Liver (tissue), 9 donors: ENCODE results near the gene ATG10. TPM values are rescaled to one million over a fixed set of nuclear protein-coding genes. Genes with fewer than 3 reads are reported as not detected.
A peak's percentile ranks its signal among the peaks of the same experiment; 100 is the strongest.

Experiments used
- DNase-seq: peaks from one replicate; pipeline ENCODE4 v3.0.0-alpha.2; 2017; ENCODE audit warnings: low spot score
- H3K27ac ChIP-seq, 2 donors: one replicate each; pipeline ENCODE4 v1.7.0; 2013; ENCODE audit warnings: inconsistent platforms in 2 of 2, low read length in 2 of 2, control low read depth in 1 of 2, low read depth in 1 of 2, mild to moderate bottlenecking in 1 of 2
- H3K27me3 ChIP-seq, 4 donors: one replicate each; pipeline versions ENCODE4 v1.6.1 to v1.7.0; 2013; ENCODE audit warnings: low read length in 3 of 4, inconsistent platforms in 1 of 4, mild to moderate bottlenecking in 1 of 4, moderate library complexity in 1 of 4; ENCODE audit not compliant: control insufficient read depth in 4 of 4, insufficient read depth in 4 of 4
- H3K36me3 ChIP-seq, 4 donors: one replicate each; pipeline versions ENCODE4 v1.6.1 to v1.7.0; 2013; ENCODE audit warnings: low read length in 3 of 4, mild to moderate bottlenecking in 3 of 4, low read depth in 1 of 4, moderate library complexity in 1 of 4; ENCODE audit not compliant: control insufficient read depth in 4 of 4, insufficient read depth in 3 of 4
- H3K4me1 ChIP-seq, 4 donors: one replicate each; pipeline versions ENCODE4 v1.6.1 to v1.7.0; 2013; ENCODE audit warnings: low read length in 3 of 4, mild to moderate bottlenecking in 3 of 4, moderate library complexity in 1 of 4; ENCODE audit not compliant: control insufficient read depth in 4 of 4, insufficient read depth in 4 of 4
- H3K4me3 ChIP-seq, 3 donors: one replicate each; pipeline versions ENCODE4 v1.6.1 to v1.7.0; 2013; ENCODE audit warnings: low read length in 3 of 3, control low read depth in 1 of 3, low read depth in 1 of 3, mild to moderate bottlenecking in 1 of 3
- H3K9ac ChIP-seq, 2 donors: one replicate each; pipeline ENCODE4 v1.7.0; 2013; ENCODE audit warnings: low read length in 2 of 2, mild to moderate bottlenecking in 2 of 2, moderate library complexity in 2 of 2, control low read depth in 1 of 2, low read depth in 1 of 2
- H3K9me3 ChIP-seq, 4 donors: one replicate each; pipeline versions ENCODE4 v1.6.1 to v1.7.0; 2013; ENCODE audit warnings: low read length in 3 of 4; ENCODE audit not compliant: control insufficient read depth in 4 of 4
- ATF3 ChIP-seq: IDR thresholded peaks from 2 replicates; pipeline ENCODE4 v1.6.1; 2016; ENCODE audit warnings: antibody characterized with exemption
- CTCF ChIP-seq: fragments of 150-350 bp; IDR thresholded peaks from 2 replicates; pipeline ENCODE4 v1.5.1; 2017; ENCODE audit warnings: improper control_type of control experiment, low read depth, low read length; ENCODE audit not compliant: missing input control
- EGR1 ChIP-seq, 2 donors: IDR thresholded peaks; 2 replicates each; pipeline ENCODE4 v1.6.1; 2016 to 2018; ENCODE audit warnings: antibody characterized with exemption in 2 of 2, low read depth in 2 of 2
- FOXA1 ChIP-seq: IDR thresholded peaks from 2 replicates; pipeline ENCODE4 v1.6.1; 2016; ENCODE audit warnings: antibody characterized with exemption
- FOXA2 ChIP-seq: IDR thresholded peaks from 2 replicates; pipeline ENCODE4 v1.6.1; 2016; ENCODE audit warnings: antibody characterized with exemption
- HNF4A ChIP-seq, 2 donors: conservative IDR thresholded peaks; 2 replicates each; pipeline ENCODE4 v1.6.1; 2016; ENCODE audit warnings: antibody characterized with exemption in 2 of 2, mild to moderate bottlenecking in 2 of 2
- HNF4G ChIP-seq: IDR thresholded peaks from 2 replicates; pipeline ENCODE4 v1.6.1; 2016; ENCODE audit warnings: antibody characterized with exemption
- JUND ChIP-seq, 2 donors: IDR thresholded peaks; 2 replicates each; pipeline ENCODE4 v1.6.1; 2016; ENCODE audit warnings: antibody characterized with exemption in 2 of 2
- NR2F2 ChIP-seq: IDR thresholded peaks from 2 replicates; pipeline ENCODE4 v1.6.1; 2016; ENCODE audit warnings: antibody characterized with exemption
- RAD21 ChIP-seq, 2 donors: IDR thresholded peaks; 2 replicates each; pipeline ENCODE4 v1.6.1; 2016; ENCODE audit warnings: antibody characterized with exemption in 2 of 2, mild to moderate bottlenecking in 2 of 2
- REST ChIP-seq: IDR thresholded peaks from 2 replicates; pipeline ENCODE4 v1.6.1; 2016; ENCODE audit warnings: antibody characterized with exemption, mild to moderate bottlenecking
- RXRA ChIP-seq, 2 donors: IDR thresholded peaks; 2 replicates each; pipeline ENCODE4 v1.6.1; 2017 to 2018; ENCODE audit warnings: antibody characterized with exemption in 2 of 2, mild to moderate bottlenecking in 1 of 2
- SP1 ChIP-seq: IDR thresholded peaks from 2 replicates; pipeline ENCODE4 v1.6.1; 2018; ENCODE audit warnings: antibody characterized with exemption, mild to moderate bottlenecking
- ZBTB33 ChIP-seq: IDR thresholded peaks from 2 replicates; pipeline ENCODE4 v1.6.1; 2016; ENCODE audit warnings: antibody characterized with exemption
- WGBS: extraction: QIAGEN DNeasy Blood & Tissue Kit; methylation state at CpG from one replicate; pipeline ENCODE4 v1.1.7; 2013; 5-methylcytosine and 5-hydroxymethylcytosine counted together
- polyA plus RNA-seq, 2 donors: library from polyadenylated mRNA; stranded (reverse) in 1 of 2; unstranded in 1 of 2; fragments of 200-250 nt in 1 of 2; fragments of >200 nt in 1 of 2; fragmentation: Nextera tagmentation in 1 of 2; extraction: Ambion mirVana in 1 of 2; gene quantifications; one replicate each; pipeline versions ENCODE4 v1.2.1 to v1.2.3, GENCODE V29; 2013 to 2015
- total RNA-seq, 2 donors: library from RNA; depleted of rRNA; stranded (reverse); fragments of >200 nt; gene quantifications; one replicate each; pipeline ENCODE4 v1.2.3, GENCODE V29; 2014
- donor health status: healthy.
- donor health status: healthy.
- donor health status: healthy.
- donor health status: healthy.
- donor health status: healthy.

Gene ATG10
- total and polyA plus RNA-seq, 4 donors = 3.1 to 7.8 (median 7.4) TPM

GRCh38 chr5:82278711-82279370 lies 307.0 kb downstream of the ATG10 start:
- no peaks in the 10 kb centered on the region for H3K9me3 ChIP-seq
- peak overlapping the region; percentile 99 for H3K9ac ChIP-seq
- H3K27ac ChIP-seq = peak overlapping the region; percentile 86 to 93
- TF ChIP-seq FOXA1 = no peak
- TF ChIP-seq EGR1 (IDR thresholded peaks at IDR 0.05; ENCODE audit: low read depth in 2 of 2) = no peak
- TF ChIP-seq CTCF = no peak
- TF ChIP-seq REST = no peak
- no peak for TF ChIP-seq FOXA2
- no peak for TF ChIP-seq RAD21 (IDR thresholded peaks at IDR 0.05)
- no peak for TF ChIP-seq RXRA (IDR thresholded peaks at IDR 0.05)
- TF ChIP-seq ATF3 = no peak
- TF ChIP-seq SP1 = no peak
- no peak for TF ChIP-seq NR2F2
- TF ChIP-seq ZBTB33 = no peak
- no peak for DNase-seq
- WGBS = 28% methylated on average over 19 of the region's 19 CpGs
- peaks cover 5 to 25% (median 15%) of the 10 kb centered on the region in 4 donors for H3K4me1 ChIP-seq
- peaks cover 9 to 23% (median 21%) of the 10 kb centered on the region in 4 donors for H3K36me3 ChIP-seq
- no peaks in the 10 kb centered on the region for H3K27me3 ChIP-seq
- H3K4me3 ChIP-seq = peak overlapping the region; percentile 91 to 100 (median 92)

- 88% methylated on average over 2 of the region's 2 CpGs for WGBS
- H3K27ac ChIP-seq = no peak overlapping the region
These were observed 312.1 kb downstream of the ATG10 start for GRCh38 chr5:82283893-82284292.

More at GRCh38 chr5:82283893-82284292, 312.1 kb downstream of the ATG10 start:
- Histone ChIP-seq H3K4me1 (peaks cover 0 to 15% (median 8%) of the 10 kb centered on the region in 4 donors), H3K4me3 (no peak overlapping the region), H3K27me3 (no peaks in the 10 kb centered on the region), H3K9me3 (no peaks in the 10 kb centered on the region), H3K9ac (no peak overlapping the region), H3K36me3 (no peaks in the 10 kb centered on the region)
- no peak for TF ChIP-seq HNF4A (conservative IDR thresholded peaks at IDR 0.05)
- no peak for TF ChIP-seq HNF4G
- no peak for TF ChIP-seq JUND (IDR thresholded peaks at IDR 0.05)
- no peak for TF ChIP-seq RAD21 (IDR thresholded peaks at IDR 0.05)
- no peak for TF ChIP-seq ZBTB33
- no peak for TF ChIP-seq ATF3
- TF ChIP-seq SP1 = no peak
- no peak for TF ChIP-seq EGR1 (IDR thresholded peaks at IDR 0.05; ENCODE audit: low read depth in 2 of 2)
- no peak for DNase-seq
